ENCODE data around the gene SLC12A8.

SLC12A8 gene

DNA sequence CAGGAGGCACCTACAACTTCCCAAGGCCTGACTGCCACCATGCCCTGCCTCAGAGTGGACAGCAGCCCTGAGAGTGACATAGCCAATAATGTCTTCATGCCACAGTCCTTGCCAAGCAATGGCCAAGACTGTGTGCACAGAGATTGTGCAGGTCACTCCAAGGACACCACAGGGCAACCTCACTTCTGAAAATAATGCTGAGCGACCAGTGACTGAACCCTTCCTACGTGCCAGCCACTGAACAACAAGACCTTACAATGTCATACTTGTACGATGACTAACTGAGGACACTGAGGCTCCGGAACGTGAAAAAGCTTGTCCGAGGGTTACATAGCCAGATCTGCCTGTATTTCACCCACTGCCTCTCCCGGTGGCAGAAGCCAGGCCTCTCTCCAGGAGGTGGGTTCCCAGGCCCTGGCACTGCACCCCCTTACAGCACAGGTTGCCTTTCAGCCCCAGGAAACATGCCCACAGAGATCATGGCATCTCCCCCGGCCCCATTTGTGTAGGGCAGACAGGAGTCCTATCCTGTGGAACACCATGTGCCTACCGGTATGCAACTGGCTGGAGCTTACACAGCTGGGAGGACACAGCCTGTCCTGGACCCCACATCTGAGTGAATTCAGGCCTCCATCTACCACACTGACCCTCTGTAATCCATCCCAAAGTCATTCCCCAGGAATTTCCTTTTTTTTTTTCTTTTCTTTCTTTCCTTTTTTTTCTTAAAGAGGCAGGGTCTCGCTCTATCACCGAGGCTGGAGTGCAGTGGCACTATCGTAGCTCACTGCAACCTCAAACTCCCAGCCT is 72.3 kb downstream of the SLC12A8 start:
- DNase-seq (ENCODE audit: low read depth) = no peak

DNA sequence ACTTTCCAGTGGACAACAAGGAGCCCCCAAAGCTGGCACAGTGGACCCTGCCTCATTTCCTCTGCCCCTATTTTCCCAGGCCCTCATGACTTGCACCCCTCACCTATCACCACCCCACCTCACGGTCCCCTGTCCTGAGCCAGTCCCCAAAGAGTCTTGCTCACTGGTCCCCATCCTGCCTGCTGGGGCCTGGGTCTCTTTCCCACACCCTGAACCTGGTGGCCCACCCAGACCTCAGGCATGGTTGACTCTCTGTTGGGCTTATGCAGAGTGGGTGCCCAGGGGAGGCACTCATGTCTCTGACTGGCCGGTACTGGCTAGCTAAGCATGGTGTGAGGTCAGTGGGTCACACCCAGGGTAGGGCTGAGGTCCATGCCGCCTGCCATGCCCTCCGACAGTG is 73.2 kb downstream of the SLC12A8 start:
- DNase-seq (ENCODE audit: low read depth) = no peak

DNA sequence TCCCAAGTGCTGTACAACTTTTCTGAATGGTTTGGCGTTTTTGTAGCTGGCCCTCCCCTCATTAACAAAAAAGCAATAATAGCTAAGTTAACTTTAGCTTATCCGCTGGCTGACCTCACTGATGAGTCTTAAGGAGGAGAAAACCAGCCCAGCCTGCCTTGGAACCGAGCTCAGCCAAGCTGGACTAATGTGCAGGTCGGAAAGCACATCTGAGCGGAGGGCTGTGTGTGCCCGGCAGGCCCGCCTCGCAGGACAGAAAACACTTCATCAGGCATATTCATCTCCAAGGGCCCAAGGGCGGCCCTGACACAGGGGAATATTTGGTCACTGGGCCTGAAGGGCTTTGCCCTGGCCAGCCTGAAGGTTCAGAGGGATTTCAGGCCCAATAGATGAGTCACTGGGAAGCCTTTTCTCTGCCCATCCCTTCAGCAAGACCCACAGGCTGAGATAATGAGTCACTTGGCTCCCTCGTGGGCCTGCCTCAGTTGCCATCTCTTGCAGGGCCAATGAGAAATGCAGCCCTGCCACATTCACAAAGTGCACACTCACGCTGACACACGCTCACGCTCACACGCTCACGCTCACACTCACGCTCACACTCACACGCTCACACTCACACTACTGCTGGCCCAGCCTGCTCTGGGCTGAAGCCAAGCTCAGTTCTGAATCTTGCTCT is 75.1 kb downstream of the SLC12A8 start:
- DNase-seq (ENCODE audit: low read depth) = no peak

DNA sequence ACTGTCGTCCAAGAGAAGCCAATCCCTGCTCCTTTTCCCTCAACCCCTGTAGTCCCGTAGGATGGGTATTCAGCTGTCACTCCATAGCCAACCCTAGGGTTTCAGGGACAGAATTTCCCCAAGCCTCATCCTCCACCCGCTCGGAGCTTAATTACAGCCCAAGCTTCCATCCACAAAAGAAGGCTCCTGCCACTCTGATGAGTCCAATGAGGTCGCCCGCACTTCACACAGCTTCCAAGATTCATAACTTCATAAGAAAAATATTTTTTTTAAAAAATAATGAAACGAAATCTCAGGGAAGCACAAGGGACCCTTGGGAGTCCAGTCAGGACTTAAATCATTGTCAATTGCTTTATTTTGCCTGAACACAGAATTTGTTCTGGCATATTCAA is 75.6 kb downstream of the SLC12A8 start:
- no peak for DNase-seq (ENCODE audit: low read depth)

DNA sequence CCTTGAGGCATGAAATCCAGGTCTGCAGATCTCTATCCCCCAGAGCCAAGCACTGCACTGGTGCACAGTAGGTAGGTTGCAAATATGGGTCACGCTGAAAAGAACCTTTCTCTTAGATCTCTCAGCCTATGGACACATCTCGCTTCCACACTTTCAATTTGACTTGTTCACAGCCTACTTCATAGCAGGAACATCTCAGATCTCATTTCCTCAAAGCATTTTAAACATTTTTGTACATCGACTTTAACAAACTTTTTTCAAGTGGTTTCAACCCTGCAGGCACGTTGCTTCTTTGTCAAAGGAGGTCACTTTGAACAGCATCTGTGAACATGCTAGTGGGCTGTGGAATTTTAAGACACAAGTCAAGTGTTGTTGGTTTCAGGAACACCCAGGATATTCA is 76.0 kb downstream of the SLC12A8 start:
- no peak for DNase-seq (ENCODE audit: low read depth)

DNA sequence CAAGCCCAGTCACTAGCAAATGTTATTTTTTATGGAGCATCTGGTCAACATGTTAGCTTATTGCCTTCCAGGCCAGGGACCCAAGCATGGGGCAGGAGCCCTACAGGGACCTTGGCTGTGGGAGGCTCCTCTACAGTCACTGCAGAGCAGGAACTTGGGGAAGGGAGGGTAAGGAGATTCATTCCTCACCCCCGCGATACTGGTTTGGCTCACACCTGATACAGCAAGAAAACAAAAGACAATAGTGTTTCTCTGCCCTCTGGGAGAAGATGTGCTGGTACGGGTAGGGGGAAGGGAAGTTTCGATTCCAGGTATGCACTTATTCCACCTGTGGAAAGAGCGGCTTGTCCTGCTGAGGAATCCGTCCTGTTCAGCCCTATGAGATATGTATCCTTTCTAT is 77.6 kb downstream of the SLC12A8 start:
- DNase-seq (ENCODE audit: low read depth) = no peak

DNA sequence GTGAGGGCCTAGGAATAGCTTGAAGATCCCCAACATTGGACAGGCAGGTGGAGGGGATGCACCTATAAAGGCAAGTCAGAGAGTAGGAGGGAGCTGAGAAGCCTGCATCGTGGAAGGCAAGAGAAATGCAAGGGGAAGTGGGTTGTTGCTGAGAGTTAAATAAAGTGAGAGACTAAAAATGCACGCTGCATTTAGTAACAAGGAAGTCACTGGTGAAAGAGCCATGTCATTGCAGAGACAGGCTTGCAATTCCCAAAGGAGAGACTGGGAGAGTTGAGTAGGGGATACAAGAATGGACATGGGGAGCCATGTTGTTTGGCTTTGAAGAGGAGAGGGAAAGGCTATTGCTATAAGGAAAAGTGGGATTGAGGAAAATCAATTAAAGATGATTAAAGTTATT is 79.7 kb downstream of the SLC12A8 start:
- no peak for DNase-seq (ENCODE audit: low read depth)

DNA sequence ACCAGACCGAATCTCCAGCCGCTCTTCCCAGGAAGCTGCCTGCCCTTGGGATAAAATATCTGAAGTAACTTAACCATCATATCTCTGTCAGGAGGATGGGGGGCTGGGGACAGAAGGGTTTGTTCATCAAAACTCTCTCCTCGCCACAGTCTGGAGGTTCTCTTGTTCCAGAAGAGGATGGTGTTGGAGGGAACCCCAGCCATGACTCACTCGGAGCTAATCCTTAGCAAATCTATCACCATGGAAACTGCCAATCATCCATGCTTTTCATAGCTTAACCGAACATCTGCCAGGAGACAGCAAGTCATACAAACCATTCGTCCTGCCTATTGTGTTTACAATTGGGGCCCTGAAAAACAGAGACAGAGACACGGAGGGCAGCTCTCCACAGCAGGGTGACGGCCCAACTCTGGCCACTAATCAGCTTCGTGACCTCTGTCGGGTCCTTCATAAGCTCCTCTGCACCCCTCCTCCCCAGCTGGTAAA is 83.0 kb downstream of the SLC12A8 start:
- DNase-seq (ENCODE audit: low read depth) = peak; percentile 98

DNA sequence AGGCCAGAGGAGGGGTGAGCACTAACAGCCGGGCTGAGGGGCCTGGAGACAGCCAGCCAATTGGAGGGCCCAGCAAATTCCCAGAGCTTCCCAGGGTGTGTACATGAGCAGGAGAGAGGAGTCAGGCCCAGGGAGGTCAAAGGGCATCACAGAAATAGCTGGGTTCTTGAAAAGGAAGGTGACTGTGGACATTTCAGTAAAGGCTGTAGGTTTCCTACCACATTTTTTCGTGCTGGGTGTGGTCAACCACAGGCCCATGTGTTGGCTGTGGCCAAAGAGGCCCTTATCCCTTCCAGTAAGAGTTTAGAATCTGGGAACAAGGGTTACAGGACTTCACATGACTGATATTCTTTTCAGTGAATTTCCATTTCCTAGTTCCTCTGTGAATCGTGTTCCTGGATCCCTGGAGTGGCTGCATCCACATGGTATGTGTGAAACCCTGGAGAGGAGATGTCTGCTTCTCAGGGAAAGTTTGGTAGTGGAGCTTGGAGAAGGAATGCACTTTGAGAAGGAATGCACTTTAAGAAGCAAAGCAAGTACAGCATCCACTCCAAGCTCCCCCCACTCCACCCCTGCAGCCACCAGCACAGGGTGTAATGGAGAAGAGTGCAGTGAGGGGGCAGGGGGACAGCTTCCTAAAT is 83.6 kb downstream of the SLC12A8 start:
- DNase-seq (ENCODE audit: low read depth) = no peak

DNA sequence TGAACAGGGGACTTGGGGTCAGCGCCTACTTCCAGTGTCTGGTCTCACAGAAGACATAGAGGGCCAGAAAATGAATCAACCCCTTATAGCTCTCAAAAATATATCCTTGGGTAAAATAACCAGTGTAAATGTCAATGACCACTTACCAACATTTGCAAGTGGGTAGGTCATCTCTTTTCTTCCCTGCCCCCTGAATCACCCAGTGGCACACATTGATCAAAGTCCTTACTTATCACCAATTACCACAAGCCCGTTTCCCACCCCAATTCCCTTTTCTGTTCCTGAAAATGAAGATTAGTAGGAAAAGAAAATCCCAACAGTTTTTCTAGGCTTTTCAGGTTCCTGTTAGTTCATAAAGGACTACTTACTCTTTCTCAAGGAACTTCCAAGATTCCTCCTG is 86.2 kb downstream of the SLC12A8 start:
- DNase-seq (ENCODE audit: low read depth) = no peak

DNA sequence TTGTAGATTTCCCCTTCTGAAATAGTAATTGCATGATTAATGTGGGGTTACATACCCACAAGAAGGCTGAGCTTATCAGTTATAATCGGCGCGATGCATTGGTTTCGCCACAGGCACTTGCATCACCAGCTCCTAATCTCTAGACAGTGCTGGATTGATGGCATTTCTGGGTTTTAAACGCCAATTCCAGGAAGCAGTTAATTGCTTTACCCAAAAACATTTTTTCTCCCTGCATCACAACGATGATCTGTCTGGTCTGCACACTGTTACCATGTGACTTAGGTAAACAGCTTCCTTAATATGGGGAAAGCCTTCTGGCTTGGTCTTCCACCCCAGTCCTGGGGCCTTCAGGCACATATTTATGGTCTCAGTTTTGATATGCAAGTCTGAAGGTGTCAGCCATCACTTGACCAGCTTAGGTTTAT is 86.7 kb downstream of the SLC12A8 start:
- peak; percentile 89 for DNase-seq (ENCODE audit: low read depth)

DNA sequence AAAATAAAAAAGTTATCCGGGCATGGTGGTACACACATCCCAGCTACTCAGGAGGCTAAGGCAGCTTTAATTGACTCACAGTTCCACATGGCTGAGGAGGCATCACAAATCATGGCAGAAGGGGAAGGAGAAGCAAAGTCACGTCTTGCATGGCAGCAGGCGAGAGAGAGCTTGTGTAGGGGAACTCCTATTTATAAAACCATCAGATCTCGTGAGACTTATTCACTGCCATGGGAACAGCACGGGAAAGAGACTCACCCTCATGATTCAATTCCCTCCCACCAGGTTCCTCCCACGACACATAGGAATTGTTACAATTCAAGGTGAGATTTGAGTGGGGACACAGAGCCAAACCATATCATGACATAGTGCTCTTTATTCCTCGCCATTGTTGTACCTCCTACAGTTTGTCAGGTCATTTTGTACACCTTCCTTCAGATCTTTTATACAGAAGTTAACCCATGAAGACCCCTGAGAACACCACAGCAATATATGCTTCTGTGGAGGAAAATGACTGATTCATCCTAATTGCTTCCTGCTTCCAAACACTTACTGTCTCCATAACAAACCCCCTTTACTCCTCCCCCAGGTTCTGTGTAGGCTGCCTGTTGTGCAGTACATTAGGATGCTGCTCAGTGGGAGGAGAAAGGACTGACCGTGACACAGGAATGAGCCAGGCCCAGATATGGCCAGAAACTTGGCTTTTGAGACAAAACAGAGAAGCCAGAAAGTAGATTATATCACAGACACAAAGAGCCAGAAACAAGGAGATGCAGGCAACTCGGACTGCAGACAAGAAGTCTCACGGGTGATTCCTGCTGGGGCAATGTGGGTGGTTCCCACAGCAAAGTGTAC is 88.9 kb downstream of the SLC12A8 start:
- DNase-seq (ENCODE audit: low read depth) = no peak

DNA sequence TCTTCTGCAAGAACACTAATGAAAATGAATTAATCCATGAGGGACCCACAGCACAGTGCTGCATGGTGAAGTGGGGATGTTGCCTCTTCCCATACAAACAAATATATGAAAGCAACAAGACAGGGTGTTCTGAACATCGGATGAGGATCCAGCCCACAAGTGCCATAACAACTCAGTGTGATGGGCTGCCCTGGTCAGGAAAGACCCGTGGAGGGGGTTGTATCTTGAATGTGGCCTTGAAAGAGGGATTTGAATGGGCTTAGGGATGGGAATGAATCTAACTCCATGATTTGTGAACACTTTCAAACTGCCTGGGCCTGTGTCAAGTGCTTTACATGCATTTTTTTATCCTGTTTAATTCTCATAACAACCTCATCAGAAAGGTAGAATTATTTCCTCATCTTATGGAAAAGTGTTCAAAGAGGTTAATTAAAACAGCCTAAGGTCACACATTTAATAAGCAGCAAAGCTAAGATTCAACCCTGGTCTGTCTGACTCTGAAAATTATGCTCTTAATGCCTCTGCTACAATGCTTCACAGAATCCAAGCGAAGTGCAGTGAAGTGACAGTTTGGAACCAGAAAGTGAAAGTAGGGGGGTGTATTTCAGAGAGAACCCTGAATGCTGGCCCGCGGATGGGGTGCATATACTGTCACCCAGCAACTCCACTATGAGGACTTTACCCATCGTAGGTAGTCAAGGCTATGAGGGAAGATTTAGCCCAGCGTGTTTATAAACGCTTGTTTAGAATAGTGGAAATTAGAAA is 91.1 kb downstream of the SLC12A8 start:
- DNase-seq (ENCODE audit: low read depth) = no peak

DNA sequence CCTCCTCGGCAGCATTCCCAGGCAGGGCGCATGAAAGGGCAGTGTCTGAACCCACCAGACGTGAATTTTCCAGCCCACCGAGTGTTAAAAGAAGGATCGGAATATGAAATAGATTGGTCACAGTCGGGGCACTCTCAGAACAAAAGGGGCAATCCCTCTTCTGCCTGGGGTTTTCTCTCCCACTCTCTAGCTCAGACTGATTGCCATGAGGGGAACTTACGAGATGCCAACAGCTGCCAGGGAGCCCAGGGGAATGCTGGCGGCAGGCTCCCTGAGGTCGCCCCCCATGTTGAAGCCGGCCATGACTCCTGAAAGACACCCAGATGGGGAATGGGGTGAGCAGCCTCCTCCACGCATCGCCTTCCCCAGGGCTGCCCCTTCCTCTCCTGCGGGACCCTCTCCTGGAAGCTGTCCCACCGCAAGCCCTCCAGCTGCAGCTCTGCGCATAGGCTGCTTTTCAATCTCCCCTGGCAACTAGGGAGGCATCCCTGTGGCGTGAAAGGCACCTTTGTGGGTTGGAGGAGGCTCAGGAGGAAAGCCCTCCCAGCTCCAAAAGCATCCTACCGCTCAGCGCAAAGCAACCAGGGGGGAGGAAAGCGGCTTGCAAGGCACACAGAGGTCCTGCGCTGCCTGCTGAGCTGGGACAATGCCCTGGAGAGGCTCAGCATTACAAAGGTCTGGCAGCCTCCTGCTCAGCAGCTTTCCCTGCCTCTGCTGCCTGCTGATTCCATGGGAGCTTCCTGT is 92.0 kb downstream of the SLC12A8 start:
- DNase-seq (ENCODE audit: low read depth) = no peak

DNA sequence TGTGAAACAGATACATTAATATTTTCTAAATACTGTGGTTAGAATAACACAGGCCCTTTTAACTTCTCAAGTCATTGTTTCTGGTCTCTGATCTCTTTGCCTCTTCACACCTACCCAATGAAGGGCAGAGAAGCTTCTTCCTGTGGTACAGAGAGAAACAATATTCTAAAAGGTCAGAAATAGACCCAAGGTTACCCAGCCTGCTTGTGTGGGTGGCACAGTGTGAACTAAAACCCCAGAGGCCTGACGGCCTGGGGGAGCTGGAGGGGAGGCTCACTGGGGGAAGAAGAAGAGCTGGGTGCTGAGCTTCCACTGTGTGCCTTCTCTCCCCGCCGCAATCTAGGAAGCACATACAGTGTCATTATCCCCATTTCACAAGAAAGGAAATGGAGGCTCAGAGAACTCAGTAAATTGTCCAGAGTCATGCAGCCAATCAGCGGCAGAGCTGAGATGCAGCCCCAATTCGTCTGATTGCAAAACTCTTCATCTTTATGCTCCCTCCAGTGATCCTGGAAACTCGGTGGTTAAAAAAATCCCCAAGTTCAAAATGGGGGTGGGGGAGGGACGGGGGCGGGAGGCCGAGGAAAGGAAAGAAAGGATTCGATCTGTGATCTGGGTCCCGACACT is 92.7 kb downstream of the SLC12A8 start:
- DNase-seq (ENCODE audit: low read depth) = no peak

DNA sequence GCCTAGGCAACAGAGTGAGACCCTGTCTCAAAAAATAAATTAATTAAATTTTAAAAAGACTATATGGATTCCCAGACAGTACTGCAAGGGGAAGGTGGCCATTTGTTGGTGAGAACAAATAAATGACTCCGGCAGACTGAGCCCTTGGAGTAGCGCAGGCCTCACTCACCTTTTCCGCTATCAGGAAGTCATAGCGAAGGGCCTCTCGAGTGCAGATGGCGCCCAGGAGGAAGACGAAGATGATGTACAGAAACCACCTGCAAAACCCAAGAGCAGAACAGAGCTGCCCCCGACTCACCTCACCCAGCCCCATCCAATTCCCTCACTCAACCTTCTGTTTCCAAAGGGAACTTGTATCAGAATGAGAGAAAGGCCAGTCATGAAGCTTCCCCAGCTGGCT is 93.9 kb downstream of the SLC12A8 start:
- DNase-seq (ENCODE audit: low read depth) = no peak

DNA sequence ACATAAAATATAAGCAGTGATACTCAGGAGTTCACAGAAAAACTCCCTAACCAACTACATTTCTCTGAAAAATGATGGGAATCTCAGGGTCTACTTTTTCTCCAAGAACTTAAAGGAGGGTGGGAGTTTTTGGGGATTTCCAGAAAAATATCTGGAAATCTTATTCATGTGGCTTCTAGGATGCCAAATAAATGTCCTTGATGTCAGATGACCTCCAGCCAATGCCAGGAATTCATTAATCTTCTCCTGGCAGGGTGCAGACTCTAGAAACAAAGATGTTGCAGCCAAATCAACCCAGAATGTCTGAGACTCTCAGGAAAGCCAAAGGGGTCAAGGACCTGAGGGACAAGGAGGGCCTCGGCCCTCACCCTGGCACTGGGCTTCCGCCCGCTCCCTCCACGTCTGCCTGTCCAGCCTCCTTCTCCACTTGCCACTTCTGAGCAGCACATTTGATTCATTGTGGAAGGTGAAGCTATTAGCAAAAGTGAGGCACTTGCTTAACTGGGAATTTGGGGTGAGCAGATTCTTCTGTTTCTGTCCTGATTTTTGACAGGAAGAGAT is 94.8 kb downstream of the SLC12A8 start:
- no peak for DNase-seq (ENCODE audit: low read depth)

DNA sequence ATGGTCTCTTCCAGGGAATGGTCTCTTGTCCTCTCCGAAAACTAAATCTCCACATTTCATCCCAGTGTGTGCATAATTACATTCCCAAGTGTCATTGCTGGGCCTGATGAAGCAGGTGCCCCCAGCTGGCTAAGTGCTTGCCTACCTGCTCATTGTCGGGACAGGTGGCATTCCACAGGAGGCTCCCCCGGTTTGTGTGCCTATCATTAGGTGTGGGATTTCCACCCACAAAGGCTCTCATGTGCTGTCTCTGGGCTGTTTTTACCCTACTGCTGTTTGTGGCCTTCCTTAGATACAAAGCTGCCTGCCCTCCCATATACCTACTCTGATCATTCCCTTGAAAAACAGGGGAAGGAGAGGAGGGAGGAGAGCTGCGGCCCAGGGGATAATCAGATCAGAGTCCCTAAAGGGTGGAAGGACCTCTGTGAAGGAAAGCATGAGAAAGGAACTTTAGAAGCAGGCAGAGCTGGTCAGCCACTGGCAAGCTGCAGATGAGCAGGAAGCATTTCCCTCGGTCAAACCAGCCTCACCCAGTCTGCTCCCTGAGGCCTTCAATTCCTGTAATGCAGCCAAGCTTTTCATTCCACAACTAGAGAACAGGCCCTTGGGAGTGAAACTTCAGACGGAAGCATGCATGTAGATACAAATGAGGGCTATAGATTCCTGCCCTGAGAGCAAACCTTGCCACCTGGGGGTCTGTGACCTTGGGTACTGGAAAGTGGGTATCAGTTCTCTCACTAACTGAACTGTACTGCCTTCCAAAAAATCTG is 96.1 kb downstream of the SLC12A8 start:
- DNase-seq (ENCODE audit: low read depth) = no peak

DNA sequence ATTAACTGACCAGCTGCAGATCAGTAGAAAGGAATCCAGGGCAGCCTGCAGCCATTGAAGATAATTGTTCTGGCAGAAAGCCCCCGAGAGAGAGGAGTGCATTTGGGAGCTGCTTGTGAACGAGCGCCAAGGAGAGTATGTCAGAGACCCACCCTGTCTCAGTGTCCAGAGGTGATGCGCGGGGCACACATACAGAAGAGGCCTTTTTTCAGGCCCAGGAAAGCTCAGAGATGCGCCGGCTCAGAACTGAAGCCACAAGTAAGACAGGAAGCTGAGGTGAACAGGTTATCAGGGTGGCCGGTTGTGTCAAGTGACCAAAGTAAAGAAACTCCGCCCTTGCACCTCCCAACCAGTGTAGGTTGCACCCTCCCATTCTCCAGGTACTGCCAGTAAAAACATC is 96.9 kb downstream of the SLC12A8 start:
- DNase-seq (ENCODE audit: low read depth) = no peak

Measured in non-pigmented ciliary epithelial cell (primary cell).